Measurements from ENCODE around the gene SLIT3.
"Not testable (repeated sequence)": the region's sequence is repeated elsewhere in the genome, so short reads cannot be mapped to it uniquely, and the experiment has no call there.

Gene SLIT3

DNA sequence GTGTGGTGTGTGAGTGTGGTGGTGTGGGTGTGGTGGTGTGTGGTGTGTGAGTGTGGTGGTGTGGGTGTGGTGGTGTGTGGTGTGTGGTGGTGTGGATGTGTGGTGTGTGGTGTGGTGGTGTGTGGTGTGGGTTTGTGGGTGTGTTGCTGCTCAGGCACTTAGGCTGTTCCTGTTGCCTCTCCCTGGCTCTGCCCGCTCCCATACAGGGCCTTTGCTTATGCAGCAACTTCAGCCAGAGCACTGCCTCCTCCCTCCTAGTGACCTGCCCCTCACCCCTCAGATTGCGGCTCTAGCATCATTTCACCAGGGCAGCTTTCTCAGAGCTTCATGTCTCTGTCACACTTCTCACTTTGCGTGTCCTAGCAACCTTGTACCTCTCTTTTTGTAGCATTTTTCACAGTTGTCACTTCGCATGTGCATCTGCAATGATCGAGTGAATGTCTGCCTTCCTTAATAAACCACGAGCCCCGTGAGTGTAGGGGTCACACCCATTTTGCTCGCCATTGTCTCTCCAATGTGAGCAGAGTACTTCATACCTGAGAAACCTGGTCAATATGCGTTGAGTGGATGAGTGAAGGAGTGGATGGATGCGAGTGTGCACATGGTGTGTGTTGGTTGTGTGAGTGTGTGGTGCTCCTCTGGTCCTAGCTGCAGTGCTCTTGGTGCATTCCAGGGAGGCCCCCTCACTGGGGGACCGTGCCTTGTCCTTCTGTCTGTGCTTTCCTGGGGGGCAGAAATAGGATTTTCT, 553.9 kb downstream of the SLIT3 start:
- DNase-seq, result no peak

DNA sequence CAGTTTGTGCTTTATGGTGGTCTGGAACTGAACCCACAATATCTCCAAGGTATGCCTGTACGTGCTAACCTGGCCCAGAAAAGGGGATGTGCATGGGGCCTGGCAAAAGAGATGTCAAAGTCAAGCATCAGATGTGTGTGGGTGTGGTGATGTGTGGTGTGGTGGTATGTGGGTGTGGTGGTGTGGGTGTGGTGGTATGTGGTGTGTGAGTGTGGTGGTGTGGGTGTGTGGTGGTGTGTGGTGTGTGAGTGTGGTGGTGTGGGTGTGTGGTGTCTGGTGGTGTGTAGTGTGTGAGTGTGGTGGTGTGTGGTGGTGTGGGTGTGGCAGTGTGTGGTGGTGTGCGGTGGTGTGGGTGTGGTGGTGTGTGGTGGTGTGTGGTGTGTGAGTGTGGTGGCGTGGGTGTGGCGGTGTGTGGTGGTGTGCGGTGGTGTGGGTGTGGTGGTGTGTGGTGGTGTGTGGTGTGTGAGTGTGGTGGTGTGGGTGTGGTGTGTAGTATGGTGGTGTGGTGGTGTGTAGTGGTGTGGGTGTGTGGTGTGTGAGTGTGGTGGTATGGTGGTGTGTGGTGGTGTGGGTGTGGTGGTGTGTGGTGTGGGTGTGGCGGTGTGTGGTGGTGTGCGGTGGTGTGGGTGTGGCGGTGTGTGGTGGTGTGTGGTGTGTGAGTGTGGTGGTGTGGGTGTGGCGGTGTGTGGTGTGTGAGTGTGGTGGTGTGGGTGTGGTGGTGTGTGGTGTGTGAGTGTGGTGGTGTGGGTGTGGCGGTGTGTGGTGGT, 554.6 kb downstream of the SLIT3 start:
- DNase-seq, result not testable (repeated sequence)

DNA sequence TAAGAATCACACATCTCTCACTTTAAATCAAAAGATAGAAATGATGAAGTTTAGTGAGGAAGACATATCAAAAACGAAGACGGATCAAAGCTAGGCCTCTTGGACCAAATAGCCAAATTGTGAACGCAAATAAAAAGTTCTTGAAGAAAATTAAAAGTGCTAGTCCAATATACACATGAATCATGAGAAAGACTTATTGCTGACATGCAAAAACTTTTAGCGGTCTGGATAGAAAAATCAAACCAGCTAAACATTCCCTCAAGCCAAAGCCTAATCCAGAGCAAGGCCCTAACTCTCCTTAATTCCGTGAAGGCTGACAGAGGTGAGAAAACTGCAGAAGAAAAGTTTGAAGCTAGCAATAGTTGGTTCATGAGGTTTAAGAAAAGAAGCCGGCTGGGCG, 557.3 kb downstream of the SLIT3 start:
- no peak for DNase-seq

DNA sequence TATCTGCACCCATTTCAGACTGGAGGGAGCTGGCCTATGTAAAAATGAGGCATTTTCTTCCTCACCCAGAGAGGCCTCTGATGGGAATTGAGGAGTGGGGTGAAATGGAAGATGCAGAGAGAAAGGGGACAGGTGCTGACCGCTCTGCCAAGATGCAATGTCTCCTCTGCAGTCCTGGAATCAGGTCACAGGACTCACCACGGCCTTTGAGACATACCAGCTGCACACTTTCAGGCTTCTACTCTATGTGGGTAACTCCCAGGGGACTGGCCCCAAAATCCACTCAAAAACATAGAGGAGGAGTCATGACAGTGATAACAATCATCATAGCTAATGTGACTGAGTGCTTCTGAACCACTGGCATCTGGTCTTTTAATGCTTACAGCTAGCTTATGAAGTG, 558.6 kb downstream of the SLIT3 start:
- not testable (repeated sequence) for DNase-seq

DNA sequence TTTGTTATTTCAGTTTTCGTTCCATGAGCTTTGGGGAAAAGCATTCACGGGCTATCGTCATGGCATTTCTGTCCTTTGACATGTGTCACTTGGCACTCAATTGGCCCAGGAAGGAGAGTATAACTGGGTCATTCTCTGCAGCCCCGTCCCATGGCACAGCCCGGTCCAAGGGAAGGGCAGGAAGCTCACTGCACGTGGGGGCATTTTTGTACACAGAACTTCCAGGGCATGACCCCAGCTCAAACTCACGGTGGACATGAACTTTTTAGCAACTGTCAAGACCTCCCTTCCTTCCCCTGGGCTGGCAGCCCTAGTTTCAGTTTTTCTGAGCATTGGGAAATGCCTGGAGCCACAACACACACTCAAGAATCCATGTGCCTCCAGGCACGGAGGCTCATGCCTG, 560.1 kb downstream of the SLIT3 start:
- DNase-seq, result no peak

DNA sequence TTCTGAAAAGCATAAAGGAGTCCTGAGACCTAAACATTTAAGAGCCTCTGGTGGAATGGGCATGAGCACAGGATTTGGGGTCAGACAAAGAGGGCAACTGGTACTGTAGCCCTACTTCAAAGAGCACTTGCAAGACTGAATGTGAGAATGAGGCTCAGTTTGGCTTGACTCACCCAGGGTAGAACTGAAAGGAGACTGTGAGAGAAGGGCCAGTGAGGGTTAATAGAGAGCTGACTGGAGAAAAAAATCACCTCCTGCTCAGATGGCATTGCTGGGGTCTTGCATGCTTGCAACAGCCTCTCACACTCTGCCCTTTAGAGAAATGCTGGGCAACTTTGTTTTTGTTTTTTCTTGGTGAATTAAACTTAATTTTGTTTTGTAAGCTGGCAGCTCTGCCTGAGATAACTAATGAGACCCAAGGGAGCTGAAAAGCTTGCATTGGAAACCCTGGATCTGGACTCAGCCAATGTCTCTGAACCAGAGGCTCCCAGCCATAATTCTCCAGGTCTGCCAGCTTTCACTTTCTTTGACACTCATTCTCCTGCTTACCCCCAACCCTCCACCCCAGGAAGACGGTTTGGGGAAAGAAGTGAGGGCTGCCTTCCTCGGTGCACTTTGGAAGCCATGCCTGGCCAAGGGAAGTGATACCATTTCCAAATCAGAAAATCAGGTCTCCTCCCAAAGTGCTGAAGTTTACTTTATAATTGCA, 560.7 kb downstream of the SLIT3 start:
- no peak for DNase-seq

DNA sequence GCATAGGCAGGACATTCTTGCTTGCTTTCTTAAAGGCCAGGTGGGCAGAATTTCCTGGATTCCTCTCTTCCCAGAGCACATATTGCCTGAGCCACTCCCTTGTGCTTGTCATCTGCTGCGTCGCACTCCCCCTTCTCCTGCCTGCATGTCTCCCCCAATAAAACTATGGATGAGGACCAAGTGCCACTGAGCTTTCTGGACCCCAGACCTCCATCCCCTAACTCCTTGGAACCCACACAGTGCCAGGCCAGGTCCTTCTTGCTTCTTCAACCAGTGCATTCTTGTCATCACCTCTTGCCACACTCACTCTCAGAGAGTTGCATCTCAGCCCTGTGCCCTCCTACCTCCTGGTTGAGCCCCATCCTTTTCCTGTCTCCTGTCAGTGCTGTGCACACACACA, 563.9 kb downstream of the SLIT3 start:
- no peak for DNase-seq

DNA sequence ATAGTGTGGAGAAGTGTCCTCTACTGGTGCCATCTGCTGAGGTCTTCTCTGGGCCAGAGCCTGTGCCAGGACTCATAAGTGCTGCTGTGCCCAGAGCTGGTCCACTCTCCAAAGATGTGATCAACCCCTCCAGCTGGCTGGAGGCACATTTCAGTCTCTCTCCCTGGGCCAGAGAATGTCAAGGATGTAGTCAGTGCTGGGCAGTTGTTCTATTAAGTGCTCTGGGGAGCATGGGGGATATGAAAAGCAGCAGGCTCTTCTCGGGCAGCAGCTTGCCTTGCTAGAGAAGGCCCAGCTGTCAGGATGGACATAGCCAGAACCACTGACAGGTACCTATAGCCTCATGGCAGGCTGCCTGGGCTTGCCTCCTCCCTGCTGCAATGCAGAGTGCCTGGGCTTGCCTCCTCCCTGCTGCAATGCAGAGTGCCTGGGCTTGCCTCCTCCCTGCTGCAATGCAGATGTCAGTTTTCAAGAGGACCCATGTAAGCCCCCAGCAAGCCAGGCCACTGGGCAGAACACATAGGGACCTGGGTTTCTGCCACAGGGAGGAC, 564.6 kb downstream of the SLIT3 start:
- no peak for DNase-seq

DNA sequence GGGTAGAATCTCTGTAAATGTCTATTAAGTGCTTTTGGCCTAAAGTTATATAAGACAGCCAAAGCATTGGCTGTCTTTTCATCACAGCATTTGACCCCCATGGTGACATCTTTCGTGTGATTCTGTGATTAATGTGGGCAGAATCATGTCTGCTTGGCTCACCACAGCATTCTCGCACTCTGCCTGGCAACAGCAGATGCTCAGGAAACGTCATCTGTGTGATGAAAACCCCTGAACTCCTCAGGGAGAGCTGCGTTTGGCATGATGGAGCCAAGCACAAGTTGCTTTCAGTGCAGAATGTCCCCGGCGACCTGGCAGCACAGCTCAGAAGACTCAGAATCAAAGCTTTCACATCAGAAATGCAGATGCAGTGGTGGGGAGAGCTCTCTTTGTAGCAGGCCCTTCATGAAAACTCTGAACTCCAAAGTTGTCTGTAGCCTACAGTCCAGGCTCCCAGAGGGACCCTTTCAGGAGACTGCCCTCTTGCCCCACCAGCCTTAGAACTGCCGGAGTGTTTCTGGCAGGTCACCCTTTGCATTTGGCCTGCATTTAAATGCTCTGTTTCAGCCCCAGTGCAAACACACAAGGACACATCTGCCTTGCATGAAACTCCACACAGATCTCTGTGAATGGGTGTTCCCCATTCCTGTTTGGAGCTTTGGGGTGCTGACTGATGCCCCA, 566.2 kb downstream of the SLIT3 start:
- DNase-seq, result no peak

DNA sequence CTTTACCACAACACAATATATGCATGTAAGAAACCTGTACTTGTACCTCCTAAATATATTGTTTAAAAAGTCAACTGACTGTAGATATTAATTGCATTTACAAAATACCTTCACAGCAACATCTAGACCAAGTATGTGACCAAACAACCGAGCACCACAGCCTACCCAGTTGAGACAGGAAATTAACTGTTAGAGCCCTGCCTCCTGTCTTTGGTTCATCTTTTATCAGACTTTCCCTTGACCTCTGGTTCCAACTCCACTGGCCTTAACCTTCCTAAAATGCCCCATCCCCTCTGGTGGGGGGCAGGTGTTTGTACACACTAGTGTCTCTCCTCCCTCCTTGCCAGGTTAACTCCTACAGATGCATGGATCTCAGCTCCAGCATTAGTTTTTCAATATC, 566.8 kb downstream of the SLIT3 start:
- DNase-seq, result no peak

DNA sequence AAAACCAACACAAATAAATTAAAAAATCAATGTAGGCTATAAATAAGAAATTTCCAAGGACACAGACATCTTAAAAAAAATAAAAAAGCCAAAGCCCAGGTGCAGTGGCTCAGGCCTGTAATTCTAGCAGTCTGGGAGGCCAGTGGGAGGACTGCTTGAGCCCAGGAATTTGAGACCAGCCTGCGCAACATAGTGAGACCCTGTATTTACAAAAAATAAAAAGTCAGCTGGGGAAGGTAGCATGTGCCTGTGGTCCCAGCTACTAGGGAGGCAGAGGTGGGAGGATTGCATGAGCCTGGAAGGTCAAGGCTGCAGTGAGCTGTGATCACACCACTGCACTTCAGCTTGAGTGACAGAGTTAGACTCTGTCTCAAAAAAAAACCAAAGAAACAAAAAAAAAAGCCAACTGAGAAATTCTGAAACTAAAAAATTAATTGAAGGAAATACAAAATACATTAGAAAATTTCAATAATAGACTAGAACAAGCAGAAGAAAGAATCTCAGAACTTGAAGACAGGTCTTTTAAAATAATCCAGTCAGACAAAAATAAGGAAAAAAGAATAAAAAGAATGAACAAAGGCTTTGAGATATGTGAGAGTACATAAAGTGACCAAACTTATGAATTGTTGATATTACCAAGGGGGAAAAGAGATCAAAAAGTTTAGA, 572.3 kb downstream of the SLIT3 start:
- no peak for DNase-seq

DNA sequence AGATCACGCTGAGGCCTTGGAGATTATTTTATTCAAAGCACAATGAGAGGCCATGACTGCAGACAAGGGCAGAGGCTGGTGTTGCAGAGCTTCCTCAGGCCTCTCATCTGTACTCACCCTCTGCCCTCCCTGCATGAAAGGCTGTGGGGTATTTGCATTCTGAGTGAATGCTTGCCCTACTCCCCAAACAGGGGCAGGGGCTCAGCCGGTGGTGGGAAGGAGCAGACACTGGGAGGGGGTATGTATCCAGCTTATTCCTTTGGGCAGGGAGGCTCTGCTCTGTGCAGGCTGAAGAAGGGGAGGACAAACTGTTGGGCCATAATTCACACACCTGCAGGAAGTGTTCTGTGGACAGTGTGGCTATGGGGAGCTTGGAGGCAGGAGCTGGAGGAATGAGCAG, 573.4 kb downstream of the SLIT3 start:
- DNase-seq, result no peak

DNA sequence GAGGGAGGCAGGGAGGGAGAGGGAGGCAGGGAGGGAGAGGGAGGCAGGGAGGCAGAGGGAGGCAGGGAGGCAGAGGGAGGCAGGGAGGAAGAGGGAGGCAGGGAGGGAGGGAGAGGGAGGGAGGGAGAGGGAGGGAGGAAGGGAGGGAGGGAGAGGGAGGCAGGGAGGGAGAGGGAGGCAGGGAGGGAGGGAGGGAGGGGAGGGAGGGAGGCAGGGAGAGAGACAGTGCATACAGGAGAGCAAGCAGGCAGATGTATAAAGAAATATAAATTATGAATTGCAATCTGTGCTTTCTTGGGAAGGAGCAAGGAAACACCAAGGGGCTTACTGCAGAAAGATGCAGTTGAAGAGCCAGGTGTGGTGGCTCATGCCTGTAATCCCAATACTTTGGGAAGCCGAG, 574.6 kb downstream of the SLIT3 start:
- no peak for DNase-seq

DNA sequence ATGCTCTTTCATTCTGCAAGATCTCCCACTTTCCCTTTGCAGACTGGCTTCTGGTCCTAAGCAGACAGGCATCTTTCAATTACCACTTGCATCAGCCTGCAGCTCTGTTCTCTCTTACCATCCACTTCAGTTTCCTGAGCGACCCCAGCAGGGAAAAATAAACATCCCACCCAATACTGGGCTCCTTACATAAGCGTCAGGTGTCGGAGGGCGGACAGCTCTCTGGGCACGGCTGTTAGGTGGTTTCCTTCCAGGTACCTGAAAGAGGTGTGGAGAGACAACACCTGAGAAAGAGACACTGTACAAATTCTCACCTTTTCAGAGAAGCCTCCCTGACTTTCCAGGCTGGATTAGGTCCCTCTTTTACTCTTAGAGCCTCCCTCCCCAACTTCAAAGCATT, 576.7 kb downstream of the SLIT3 start:
- DNase-seq, result no peak

DNA sequence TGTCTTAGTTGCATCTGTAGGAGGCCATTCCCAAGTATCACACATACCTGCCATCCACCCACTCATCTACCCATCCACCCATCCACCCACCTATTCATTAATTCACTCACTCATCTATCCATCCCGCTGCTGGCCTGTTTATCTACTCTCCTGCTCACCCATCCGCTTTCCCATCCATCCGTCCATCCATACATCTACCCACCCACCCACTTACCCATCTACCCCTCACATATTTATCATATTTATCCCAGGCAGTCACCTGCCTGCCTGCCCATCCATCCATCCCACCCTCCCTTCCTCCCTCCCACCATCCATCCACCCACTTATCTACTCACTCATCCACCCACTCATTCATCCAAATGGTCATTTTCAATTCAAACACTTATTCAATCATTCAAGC, 577.9 kb downstream of the SLIT3 start:
- DNase-seq, result no peak

DNA sequence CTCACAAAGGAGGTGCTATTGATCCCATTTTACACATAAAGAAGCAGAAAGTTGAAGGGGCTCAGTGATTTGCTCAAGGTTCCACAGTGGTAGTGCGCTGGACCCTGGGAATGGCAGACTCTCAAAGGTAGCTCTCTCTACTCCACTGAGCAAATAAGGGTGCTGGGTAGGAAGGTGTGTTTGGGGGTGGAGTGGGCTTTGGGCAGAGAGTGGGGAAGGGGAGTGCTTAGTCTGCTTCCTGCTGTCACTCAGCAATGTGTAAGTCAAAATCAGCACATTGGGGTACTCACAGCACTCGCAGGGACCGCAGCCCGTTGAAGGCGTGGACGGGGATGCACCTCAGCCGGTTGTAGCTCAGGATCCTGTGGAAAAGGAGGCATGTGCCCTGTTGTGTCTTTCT, 579.0 kb downstream of the SLIT3 start:
- DNase-seq, result no peak

DNA sequence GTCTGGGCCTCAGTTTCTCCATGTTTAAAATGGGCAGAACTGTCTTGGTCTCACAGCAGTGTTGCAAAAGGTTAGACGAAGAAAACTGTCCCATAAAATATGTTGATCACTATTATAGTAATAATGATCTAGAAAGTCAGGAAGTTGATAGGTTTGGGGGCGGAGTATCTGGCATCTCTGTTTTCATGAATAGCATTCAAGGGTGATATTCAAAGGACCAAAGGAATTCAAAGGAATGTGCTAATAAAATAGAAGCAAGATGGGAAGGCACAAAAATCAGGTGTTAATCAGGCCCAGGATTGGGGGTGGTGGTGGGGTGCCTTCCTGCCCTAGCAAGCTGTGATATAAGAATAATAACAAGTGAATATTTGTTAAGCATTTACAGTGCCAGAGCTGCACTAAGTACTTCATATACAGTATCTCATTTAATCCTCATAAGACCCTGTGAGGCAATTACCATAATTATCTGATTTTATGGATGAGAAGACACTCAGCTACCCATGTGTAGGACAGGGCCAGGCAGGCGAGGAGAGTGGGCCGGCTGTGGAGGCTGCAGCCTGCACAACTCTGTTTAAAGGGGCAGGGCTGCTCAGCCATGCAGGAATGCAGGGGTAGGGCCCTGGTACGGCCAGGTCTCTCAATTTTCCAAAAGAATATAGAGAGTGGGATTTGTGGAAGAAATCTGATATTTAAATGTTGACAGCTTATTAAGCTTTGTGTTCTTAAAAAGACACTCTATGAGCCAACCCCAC, 579.8 kb downstream of the SLIT3 start:
- DNase-seq, result no peak

DNA sequence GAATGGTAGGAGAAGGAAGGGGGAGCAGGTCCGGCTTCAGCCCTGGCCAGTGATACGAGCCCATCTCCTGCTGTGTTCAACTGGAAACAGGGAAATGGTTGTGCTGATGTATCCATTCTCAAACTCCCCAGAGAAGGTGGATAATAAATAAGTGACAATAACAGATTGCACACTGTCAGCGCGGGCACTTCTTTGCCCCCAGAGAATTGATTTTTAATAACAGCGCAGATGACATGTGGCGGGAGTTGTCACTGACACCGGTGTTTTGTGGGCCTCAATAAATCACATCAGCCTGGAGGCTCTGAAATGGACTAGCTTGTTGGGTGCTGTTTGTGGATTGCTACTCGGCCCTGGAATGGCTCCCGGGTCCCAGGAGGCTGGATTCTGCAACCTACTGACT, 580.4 kb downstream of the SLIT3 start:
- no peak for DNase-seq

DNA sequence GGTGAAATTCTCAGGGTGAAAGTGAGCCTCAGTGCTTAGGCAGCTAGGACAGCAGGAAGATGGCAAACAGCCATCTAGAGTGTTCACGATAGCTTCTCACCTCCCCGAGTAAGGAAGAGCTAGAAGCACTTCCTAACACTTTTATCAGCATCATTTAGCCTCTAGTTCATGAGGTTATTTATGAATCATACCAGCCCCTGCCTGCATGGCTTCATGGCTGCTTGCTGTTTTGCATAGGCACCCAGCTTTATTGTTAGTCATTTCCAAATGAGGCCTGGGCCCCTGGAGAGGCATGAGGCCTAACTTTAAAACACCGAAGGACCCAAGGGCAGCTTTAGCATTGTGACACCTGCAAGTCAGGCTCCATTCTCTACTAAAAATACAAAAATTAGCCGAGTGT, 586.9 kb downstream of the SLIT3 start:
- DNase-seq, result no peak

DNA sequence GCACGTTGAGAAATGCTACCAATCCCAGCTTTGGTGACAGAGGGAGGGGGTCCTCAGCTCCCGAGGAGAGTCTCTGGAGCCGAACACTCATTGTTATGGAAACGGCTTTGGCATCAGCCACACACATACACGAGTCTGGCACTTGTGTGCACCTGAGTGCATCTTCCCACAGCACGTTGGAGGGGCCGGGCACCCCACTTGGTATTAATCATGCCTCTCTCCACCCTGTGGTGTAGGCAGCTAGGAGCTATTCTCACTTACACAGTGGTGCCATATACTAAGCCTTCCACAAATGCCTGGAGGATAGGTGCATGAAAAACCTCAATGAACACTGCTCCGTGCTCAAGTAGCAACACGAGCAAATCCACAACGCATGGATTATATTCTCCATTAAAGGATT, 587.9 kb downstream of the SLIT3 start:
- DNase-seq, result no peak

DNA sequence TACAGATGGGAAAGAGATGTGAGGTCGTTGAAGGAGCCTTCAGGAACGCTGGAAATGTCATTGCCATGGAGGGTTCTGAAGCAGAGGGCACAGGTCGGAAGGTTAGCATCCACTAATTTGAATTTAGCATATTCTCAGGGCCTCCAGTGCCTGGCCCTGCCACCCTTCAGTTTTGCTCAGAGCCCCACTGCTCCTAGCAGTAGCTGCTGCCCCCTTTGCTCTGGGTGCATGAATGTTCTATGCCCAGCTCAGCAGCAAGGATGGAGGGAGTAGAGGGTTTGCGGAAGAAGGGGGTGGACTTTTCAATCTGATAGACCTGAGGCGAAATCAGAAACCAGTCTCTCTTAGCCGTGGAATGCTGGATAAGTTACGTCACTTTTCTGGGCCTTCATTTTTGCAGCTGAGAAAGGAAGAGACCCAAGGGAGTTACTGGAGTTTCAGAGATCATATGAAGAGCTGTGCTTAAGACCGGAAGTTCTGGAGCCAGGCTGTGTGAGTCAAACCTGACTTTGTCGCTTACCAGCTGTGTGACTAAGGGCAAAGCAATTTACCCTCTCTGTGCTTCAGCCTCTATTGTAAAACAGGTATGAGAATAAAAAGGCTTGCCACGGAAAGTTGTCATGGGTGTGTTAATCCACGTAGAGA, 588.5 kb downstream of the SLIT3 start:
- peak; percentile 88 to 96 for DNase-seq
